Left colon (tissue), 2 donors: ENCODE data around the gene PCNX4. TPM values are rescaled to one million over a fixed set of nuclear protein-coding genes. Genes with fewer than 3 reads are reported as not detected.
"Not testable (repeated sequence)": the region's sequence is repeated elsewhere in the genome, so short reads cannot be mapped to it uniquely, and the experiment has no call there.

ENCODE experiments used
- ATAC-seq: fragments of 200-7000 bp; cut with Tn5 transposase; one replicate; pipeline ENCODE4 v1.9.1; 2020; ENCODE audit warnings: mild to moderate bottlenecking, moderate library complexity
- DNase-seq, 2 donors: peaks; one replicate each; pipeline ENCODE4 v3.0.0-alpha.2; 2020
- intact Hi-C, 2 donors: fragments of 100-400 bp; cut with DNase I in 1 of 2; cut with micrococcal nuclease in 1 of 2; formaldehyde crosslinking; loops; one replicate each; pipeline versions ENCODE4 v1.11.2 to v1.14.0; 2022; cut with DNase I, micrococcal nuclease
- total RNA-seq, 2 donors: library from RNA; stranded (reverse); fragmentation: NEBNext Ultra II Directional; extraction: Animal tissue kit (Norgen Biotek cat#: 25700); gene quantifications; one replicate each; pipeline ENCODE4 v1.2.1, GENCODE V29; 2021
- donor health status: DM: no; HTN: no; CAD: no.
- donor health status: DM: yes; HTN: yes; CAD: no.

PCNX4 gene
- total RNA-seq, 2 donors from 2014 or later, result 24.9 to 27.6 TPM

DNA sequence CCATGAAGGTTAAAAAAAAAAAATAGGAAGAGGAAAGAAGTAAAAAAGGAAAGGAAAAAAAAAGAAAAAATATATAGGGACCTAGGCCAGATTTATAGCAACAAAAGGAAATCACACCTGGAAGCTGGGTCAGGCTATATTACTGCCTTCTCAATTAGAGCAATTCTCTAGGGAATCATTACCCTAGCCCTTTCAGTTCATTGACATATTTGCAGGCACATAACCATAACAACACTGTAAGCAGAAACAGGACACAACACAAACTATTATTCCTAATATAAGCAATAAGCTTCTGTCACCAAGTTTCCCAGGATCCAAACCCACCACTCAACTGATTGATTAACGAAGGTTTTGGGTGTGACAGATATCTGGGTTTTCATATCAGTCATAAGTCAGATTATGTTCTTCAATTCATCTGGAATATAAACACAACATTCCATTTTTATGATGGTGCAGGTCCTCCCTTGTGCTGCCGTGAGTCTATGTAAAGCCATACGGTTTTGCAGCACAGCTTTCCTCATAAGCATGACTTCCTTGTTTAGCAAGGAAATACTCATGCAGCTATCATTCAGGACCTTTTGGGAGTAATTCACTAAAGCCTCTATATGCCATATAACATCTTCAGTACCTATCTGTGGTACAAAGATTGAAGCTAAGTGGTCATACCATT, 4.2 kb downstream of the PCNX4 start:
- ATAC-seq (peak; percentile 14), DNase-seq (no peak)
- intact Hi-C loops, result no loop called here

DNA sequence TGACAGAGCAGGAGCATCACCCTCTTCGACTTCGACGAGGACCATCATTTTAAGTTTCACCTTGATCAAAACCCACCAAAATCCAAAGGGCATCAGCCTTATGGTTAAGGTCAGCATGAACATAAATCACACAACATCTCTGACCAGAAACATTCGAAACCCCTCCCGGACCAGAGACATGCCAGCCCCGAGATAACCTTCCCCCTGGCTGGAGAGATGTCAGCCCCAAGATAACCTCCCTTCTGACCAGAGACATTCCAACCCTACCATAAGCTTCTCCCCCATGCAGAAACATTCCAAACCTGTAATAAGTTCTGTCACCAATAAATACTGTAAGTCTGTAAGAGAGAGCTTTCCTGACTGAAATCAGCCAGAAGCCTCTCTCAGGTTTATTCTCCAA, 6.3 kb downstream of the PCNX4 start:
- intact Hi-C loops, result no loop called here
- DNase-seq (no peak), ATAC-seq (no peak)

DNA sequence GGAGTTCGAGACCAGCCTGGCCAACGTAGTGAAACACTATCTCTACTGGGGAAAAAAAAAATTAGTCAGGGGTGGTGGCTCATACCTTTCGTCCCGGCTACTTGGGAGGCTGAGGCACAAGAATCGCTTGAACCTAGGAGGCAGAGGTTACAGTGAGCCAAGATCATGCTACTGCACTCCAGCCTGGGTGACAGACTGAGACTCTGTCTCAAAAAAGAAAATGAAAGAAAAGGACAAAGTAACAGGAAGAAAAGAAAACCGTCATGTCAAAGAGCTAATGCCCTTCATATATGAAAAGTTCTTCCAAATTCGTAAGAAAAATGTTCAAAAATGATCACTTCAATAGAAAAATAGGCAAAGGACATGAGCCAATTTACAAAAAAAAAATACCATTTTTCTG, 8.1 kb downstream of the PCNX4 start:
- intact Hi-C loops, ATAC-seq, DNase-seq: not testable (repeated sequence)

DNA sequence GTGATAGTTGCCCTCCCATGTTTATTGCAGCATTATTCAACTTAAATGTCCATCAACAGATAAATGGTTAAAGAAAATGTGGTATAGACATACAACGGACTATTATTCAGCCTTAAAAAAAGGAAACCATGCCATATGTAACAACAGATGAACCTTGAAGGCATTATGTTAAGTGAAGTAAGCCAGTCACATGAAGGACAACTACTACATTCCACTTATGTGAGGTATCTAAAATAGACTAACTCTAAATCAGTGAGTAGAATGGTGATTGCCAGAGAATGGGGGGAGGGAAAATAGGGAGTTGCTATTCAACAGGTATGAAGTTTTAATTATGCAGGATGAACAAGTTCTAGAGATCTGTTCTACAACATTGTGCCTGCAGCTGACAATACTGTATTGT, 10.1 kb downstream of the PCNX4 start:
- intact Hi-C loops, result no loop called here
- DNase-seq, result no peak
- no peak for ATAC-seq

DNA sequence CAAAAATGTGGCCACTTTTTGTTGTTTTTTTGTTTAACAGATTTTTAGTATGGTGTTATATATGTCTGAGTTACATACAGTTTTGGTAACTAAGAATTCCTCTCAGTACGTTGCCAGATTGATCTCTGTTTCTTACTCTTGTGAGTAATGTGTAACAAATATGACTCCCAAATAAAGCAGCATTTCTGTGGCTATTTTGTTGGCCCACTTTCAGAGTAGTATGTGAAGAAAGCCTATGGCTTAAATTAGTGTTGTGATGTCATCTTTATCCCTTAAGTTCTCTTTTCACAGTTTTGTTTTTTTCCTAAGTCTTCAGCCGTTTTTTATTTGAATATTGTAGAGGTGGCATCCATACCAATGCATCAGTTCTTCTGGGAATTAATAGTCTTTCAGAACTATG, 10.7 kb downstream of the PCNX4 start:
- DNase-seq (no peak), ATAC-seq (no peak)
- intact Hi-C loops, result no loop called here

DNA sequence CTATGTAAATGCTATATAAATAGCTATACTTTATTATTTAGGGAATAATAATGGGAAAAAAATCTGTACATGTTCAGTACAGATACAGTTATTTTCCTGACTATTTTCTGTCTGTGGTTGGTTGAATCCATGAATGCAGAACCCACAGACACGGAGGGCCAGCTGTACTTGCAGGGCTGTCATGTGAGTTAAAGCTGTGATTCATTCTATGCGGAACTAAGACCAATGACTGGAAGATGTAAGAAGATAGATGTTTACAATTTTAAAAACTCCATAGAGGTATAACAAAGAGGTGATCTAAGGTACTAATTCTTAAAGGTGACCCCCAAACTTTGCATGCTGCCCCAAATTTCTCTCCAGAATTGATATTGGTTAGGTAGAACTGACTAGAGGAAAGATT, 14.6 kb downstream of the PCNX4 start:
- intact Hi-C loops, result no loop called here
- no peak for DNase-seq

DNA sequence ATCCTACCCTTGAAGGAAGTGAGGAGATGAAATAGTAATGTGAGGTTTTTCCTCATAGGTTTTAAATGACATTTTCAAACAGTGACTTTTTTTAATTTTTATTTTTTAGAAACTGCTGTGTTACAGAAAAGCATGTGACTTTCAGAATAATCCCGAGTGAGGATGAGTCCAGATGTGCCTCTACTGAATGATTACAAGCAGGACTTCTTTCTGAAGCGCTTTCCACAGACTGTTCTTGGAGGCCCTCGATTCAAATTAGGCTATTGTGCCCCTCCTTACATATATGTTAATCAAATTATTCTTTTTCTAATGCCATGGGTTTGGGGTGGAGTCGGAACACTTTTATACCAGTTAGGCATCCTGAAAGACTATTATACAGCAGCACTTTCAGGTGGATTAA, 15.8 kb downstream of the PCNX4 start:
- ATAC-seq (no peak), DNase-seq (no peak)
- intact Hi-C loops, result no loop called here

More for the DNA sequence above, 14.6 kb downstream of the PCNX4 start:
- no peak for ATAC-seq

DNA sequence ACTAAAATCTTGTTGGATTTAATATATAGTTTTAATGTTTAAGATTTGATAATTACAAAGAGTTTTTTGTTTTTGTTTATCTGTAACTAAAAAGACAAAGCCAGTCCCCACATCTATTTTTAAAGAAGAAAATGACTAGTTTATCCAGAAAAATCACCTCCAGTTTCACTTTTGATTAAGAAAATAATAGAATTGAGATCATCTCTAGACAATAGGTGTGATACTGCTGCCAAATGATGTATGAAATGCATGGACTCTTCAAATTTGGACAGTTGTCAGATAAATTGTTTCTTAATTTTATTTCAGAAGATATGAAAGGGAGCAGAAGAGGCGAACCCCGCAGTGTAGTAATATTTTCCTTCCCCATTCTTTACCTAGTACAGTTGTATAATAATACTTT, 20.0 kb downstream of the PCNX4 start:
- intact Hi-C loops, result no loop called here
- ATAC-seq (no peak), DNase-seq (no peak)

DNA sequence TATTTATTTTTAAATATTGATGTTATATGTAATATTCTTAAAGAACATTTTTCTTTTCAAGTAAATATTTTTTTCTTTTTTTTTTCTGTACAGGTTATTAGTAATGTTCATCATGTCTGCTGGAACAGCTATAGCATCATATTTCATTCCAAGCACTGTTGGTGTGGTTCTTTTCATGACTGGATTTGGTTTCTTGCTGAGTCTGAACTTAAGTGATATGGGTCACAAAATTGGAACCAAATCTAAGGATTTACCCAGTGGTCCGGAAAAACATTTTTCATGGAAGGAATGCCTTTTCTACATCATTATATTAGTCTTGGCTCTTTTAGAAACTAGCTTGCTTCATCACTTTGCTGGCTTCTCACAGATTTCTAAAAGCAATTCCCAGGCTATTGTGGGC, 23.2 kb downstream of the PCNX4 start:
- no peak for DNase-seq
- intact Hi-C loops, result no loop called here
- ATAC-seq, result no peak

DNA sequence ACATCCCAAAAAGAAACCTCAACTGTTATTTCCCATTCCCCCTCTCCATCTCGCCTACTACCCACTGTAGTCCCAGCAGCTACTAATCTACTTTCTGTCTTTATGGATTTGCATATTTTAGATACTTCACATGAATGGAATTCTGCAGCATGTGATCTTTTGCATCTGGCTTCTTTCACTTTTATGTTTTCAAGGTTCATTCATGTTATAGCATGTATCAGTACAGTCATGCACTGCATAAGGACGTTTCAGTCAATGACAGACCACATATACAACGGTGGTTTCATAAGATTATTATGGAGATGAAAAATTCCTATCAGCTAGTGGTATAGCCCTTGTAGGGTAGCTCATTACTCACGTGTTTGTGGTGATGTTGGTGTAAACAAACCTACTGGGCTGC, 24.5 kb downstream of the PCNX4 start:
- intact Hi-C loops, result no loop called here
- DNase-seq (no peak), ATAC-seq (no peak)

DNA sequence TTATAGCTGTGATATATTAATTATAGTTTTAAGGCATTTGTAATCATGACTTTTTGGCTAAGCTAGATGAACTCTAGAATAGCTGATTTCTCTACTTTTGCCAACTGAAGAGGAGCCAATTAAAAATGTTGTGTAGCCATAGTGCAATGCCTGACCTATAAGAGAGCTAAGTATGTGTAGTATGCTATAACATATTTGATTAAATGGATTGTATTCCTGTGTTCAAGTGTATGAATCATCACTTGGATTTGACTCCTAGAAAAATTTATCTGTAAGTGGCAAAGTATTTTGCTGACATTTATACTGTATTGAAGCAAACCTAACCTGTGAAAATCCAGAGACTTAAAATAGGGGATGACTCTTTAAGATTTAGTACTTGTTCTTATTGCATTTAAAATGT, 34.2 kb downstream of the PCNX4 start:
- no peak for DNase-seq
- intact Hi-C loops, result no loop called here
- ATAC-seq, result no peak

DNA sequence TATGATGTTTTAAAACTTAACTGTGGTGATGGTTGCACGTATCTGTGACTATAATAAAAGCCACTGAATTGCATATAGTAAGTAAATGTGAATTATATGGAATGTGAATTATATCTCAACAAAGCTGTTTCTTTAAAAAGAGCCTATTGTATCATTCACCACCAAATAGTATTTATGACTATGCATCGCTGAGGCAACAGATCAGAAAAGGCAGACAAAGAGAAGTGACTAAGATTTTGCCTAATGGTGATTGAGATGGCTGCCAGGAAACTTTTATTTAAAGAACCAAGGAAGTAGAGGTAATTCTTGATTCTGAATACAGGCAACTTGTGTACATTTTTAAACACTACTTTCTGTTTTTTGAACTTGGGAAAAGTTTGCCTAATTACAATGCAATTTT, 41.8 kb downstream of the PCNX4 start:
- intact Hi-C loops, result no loop called here
- no peak for ATAC-seq
- no peak for DNase-seq

DNA sequence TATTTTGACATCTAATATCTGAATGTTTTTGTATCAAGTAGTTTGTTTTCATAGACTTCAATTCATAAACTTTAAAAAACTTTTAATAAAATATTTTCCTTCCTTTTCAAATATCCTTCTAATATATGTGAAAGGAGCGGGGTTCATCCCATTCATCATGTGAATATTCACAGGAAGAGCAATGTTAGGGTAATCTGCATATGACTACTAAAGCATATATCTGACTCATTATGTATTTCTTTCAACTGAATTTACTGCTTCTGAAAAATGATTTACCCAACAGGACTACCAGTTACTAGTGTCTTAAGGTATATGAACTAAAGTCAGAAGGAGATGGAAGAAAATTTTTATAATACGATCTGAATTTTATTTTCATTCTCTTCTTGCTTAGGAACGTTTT, 43.0 kb downstream of the PCNX4 start:
- ATAC-seq (no peak), DNase-seq (no peak)
- intact Hi-C loops, result no loop called here

DNA sequence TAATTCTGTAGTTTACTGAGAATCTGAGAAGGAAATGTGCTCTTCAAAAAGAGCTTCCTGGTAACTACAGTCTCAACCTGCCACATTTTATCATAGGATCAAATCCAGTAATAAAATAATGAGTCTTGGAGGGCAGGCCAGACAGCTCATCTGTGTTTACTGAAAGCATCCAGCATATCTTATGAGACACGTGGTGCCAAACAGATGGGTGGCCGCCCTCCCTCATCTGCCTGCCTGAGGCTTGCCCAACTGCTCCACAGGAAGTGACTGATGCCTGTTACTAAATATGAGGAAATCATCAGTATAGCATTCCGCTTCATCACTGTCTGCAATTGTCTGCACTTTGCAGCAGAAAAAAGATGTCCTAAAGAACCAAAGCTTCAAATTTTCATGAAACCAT, 60.0 kb downstream of the PCNX4 start:
- intact Hi-C loops, result no loop called here
- ATAC-seq (peak; percentile 80), DNase-seq (peak; percentile 54 to 60)

DNA sequence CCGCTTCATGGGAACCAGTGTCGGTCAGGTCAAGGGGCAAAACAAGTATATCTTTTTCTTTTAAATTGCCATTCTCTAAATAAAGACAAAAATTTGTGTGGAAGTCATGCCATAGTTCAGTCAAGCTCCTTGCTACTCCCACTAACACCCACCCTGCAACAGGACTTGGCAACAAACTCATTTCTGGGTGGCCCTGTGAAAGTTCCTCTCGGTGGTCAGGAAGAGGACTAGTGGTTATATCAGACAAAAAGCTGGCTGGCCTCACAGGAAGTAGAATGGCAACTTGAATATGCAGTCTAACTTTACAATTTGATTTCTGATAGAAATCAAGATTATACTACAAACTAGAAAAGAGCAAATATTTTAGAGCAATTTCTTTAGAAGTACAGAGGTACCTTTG, 62.3 kb downstream of the PCNX4 start:
- intact Hi-C loops, result no loop called here
- ATAC-seq (no peak), DNase-seq (no peak)

DNA sequence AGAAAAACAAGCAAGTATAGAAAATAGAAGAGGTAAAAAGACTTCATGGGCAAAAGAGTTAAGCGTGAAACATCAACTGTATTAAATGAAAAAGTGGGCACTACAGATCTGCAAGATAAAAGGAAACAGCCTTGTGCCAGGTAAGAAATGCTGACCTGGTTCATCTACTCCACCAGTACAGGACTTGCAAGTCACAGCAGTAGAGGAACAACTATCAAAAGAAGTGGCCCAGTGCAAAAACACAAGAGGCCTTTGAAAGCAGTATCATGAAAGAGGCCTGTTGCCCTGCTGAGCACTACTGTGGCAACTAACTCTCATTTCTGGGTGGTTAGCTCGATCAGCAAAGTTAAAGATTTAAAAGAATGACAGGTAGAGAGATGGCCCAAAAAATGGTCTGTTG, 62.9 kb downstream of the PCNX4 start:
- ATAC-seq (no peak), DNase-seq (no peak)
- intact Hi-C loops, result no loop called here

DNA sequence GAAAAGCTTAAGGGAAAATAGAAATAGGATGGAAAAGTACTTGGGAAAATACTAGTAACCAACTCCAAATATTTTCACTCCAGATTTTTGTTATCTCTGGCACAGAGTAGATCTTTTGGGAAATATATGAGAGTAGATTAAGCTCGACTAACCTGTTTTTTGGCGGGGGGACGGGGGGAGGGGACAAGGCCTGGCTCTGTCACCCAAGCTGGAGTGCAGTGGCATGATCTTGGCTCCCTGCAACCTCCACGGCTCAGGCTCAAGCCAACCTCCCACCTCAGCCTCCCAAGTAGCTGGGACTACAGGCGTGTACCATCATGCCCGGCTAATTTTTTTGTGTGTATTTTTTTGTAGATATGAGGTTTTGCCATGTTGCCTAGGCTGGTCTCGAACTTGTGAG, 68.7 kb downstream of the PCNX4 start:
- no peak for ATAC-seq
- no peak for DNase-seq
- intact Hi-C loops, result no loop called here

DNA sequence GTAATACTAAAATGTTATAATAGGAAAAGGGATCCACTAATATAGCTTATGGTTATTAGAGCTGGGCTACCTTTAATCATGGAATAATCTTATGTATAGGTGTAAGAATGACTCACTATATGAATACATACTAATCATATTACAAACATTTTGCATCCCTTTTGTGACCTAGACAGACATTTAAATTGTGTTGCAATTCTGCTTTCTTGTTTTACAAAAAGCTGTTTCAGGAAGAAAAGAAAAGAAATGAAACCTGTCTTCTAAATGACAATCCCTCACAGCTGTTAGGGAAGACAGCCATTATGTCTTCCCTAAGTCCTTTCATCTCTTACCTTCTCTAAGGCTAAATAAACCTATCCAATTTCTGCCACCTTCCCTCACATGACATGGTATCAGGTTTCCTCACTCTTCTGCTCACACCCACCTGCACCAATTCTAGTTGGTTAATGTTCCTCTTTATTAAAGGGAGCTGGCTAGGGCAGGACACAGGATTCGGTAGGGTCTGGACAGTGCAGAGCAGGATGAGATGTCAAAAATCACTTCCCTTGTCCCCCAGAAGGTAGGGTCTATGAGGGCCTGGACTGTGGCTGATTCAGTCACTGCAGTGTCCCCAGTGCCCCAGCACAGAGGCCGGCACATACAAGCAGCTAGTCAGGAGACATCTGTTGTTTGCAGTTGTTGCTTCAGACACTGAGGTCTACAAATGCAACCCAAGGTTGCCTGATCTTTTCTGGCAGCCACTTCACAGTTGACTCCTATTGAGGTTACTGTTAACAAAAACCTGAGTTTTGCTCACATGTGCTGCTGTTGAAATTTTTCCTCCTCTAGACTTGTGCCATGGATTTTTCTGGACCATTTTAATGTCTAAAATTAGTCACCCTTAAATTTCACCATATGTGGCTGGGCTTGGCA, 69.7 kb downstream of the PCNX4 start:
- ATAC-seq, result no peak
- DNase-seq, result no peak
- intact Hi-C loops, result no loop called here

DNA sequence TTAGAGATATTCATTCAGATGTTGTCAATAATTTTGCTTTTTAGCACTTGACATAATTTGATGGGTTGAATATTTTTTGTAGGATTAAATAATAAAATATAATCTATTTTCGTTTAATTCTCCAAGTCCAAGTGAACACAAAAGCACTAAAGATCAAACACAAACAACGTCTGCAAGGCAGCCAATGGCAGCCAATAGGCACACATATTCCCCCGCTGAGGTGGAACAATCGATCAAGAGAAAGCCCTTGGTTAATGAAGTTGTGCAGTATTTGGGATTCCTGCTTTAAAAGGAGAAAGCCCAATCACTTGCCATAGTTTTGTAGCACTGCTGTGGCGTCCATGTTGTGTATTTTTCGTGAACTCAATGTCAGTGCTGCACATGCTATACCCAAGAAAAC, 72.0 kb downstream of the PCNX4 start:
- intact Hi-C loops, result no loop called here
- ATAC-seq, result no peak
- no peak for DNase-seq

DNA sequence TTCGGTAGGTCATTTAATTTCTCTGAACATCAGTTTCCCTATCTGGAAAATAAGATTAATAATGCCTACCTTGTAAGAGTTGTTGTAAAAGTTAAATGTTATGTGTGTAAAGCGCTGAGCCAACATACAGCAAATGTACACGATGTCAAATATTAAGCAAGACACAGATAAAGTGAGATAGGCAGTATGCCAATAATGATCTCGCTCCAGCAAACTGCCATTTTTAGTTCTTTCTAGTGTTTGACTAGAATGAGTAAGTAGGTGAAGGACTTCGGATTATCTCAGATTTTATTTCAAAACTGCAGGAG, 72.6 kb downstream of the PCNX4 start:
- DNase-seq (no peak), ATAC-seq (peak; percentile 22)
- intact Hi-C loops, result no loop called here
